ENCODE measurements around the gene SUSD6.
A peak's percentile ranks its signal among the peaks of the same experiment; 100 is the strongest.

SUSD6 gene

GRCh38 chr14:69611172-69612013, at the start of gene SUSD6:
SUSD6 (plus strand) TSS chr14:69611596; CDS start chr14:69658593, 46,997 bp downstream.
- DNase-seq (ENCODE audit: low read depth): peak; percentile 70

- no peak for DNase-seq (ENCODE audit: low read depth)
Measured at GRCh38 chr14:69561893-69562292, 49.5 kb upstream of the SUSD6 start.

GRCh38 chr14:69567563-69567962, 43.8 kb upstream of the SUSD6 start:
- no peak for DNase-seq (ENCODE audit: low read depth)

GRCh38 chr14:69569859-69570258, 41.5 kb upstream of the SUSD6 start:
- DNase-seq (ENCODE audit: low read depth): no peak

- no peak for DNase-seq (ENCODE audit: low read depth)
Measured at GRCh38 chr14:69570836-69571330, 40.5 kb upstream of the SUSD6 start.

GRCh38 chr14:69571449-69572029, 39.9 kb upstream of the SUSD6 start:
- DNase-seq (ENCODE audit: low read depth): no peak

GRCh38 chr14:69572030-69572840, 39.2 kb upstream of the SUSD6 start:
- DNase-seq (ENCODE audit: low read depth): no peak

GRCh38 chr14:69572841-69573135, 38.6 kb upstream of the SUSD6 start:
- no peak for DNase-seq (ENCODE audit: low read depth)

- no peak for DNase-seq (ENCODE audit: low read depth)
Measured at GRCh38 chr14:69573205-69573830, 38.1 kb upstream of the SUSD6 start.

GRCh38 chr14:69573831-69574262, 37.5 kb upstream of the SUSD6 start:
- DNase-seq (ENCODE audit: low read depth): no peak

- peak; percentile 62 for DNase-seq (ENCODE audit: low read depth)
Measured at GRCh38 chr14:69574263-69574953, 37.0 kb upstream of the SUSD6 start, which contains the start of gene CCDC177. CCDC177 (minus strand) TSS chr14:69574871; CDS start chr14:69573622, 1,249 bp downstream.

- no peak for DNase-seq (ENCODE audit: low read depth)
Measured at GRCh38 chr14:69574954-69575295, 36.5 kb upstream of the SUSD6 start.

- DNase-seq (ENCODE audit: low read depth): no peak
Measured at GRCh38 chr14:69579476-69579875, 31.9 kb upstream of the SUSD6 start.

GRCh38 chr14:69580009-69580577, 31.3 kb upstream of the SUSD6 start:
- DNase-seq (ENCODE audit: low read depth): no peak

GRCh38 chr14:69581316-69581935, 30.0 kb upstream of the SUSD6 start:
- no peak for DNase-seq (ENCODE audit: low read depth)

GRCh38 chr14:69582212-69582611, 29.2 kb upstream of the SUSD6 start:
- no peak for DNase-seq (ENCODE audit: low read depth)

- no peak for DNase-seq (ENCODE audit: low read depth)
Measured at GRCh38 chr14:69582829-69583228, 28.6 kb upstream of the SUSD6 start.

- DNase-seq (ENCODE audit: low read depth): no peak
Measured at GRCh38 chr14:69584389-69584788, 27.0 kb upstream of the SUSD6 start.

- DNase-seq (ENCODE audit: low read depth): no peak
Measured at GRCh38 chr14:69586404-69586803, 25.0 kb upstream of the SUSD6 start.

GRCh38 chr14:69587389-69587788, 24.0 kb upstream of the SUSD6 start:
- DNase-seq (ENCODE audit: low read depth): no peak

- DNase-seq (ENCODE audit: low read depth): no peak
Measured at GRCh38 chr14:69591317-69591716, 20.1 kb upstream of the SUSD6 start.

All from stimulated activated CD8-positive, alpha-beta memory T cell treated with anti-CD3 and anti-CD28 coated beads, Interleukin-15, amount 100 ng/mL, for 1 hour (primary cell).